ENCODE measurements around the gene KCTD1. TPM values are rescaled to one million over a fixed set of nuclear protein-coding genes. Genes with fewer than 3 reads are reported as not detected.

KCTD1 gene
- total RNA-seq, 2 experiments from 2014 or later: 3.2 to 3.6 TPM

GRCh38 chr18:26550998-26551694, 2.8 kb upstream of the KCTD1 start:
- ChIA-PET CTCF (no interaction called here), POLR2A (no interaction called here)

GRCh38 chr18:26549263-26550094, 1.1 kb upstream of the KCTD1 start:
- CTCF ChIA-PET: no interaction called here
- POLR2A ChIA-PET: interaction anchor here (0.6 kb wide), 1 partner anchor 115 kb away, joined by 3 read pairs; no protein-coding TSS in a partner anchor

GRCh38 chr18:26547646-26548414, 523 bp downstream of the KCTD1 start:
- POLR2A ChIA-PET: interaction anchor here (0.7 kb wide), 1 partner anchor 88 kb away, joined by 3 read pairs; no protein-coding TSS in a partner anchor

DNA sequence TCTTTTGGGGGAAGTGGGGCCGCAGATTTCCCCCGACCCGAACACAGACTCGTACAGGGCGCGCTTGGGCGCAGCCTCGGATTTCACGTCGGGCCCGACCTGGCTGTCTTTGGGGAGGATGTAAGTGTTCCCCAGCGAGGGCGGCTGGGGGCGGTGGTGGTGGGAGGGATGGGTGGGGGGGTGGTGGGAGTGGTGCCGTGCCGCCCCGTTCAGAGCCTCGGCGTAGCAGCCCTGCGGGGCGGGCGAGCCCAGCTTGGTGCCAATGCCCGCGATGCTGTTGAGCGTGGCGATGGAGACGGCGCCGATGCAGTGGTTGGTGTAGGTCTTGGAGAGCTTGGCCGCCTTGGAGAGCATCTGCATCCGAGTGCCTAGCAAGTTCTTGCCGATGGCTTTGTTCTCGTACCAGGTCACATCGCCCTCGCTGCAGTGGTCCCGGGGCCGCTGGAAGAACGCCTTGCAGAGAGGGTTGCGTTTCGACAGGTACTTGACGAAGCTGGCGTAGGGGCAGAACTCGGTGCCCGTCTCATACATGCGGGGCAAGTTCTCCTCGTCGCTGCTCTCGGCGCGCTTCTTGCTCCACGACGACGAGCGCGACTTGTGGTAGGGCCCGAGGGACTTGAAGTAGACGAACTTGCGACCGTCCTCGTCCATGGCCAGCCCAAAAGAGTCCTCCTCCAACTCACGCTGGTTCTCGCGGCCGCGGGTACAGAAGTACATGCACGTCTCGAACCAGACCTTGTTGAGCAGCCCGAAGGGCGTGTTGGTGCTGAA, 1.3 kb downstream of the KCTD1 start:
- POLR2A ChIA-PET: no interaction called here
- CTCF ChIA-PET: interaction anchor here (1.0 kb wide), 1 partner anchor 75 kb away, joined by 3 read pairs; no protein-coding TSS in a partner anchor

More at GRCh38 chr18:26547646-26548414, 523 bp downstream of the KCTD1 start:
- CTCF ChIA-PET: interaction anchor here (1.0 kb wide), 1 partner anchor 76 kb away, joined by 3 read pairs; no protein-coding TSS in a partner anchor

DNA sequence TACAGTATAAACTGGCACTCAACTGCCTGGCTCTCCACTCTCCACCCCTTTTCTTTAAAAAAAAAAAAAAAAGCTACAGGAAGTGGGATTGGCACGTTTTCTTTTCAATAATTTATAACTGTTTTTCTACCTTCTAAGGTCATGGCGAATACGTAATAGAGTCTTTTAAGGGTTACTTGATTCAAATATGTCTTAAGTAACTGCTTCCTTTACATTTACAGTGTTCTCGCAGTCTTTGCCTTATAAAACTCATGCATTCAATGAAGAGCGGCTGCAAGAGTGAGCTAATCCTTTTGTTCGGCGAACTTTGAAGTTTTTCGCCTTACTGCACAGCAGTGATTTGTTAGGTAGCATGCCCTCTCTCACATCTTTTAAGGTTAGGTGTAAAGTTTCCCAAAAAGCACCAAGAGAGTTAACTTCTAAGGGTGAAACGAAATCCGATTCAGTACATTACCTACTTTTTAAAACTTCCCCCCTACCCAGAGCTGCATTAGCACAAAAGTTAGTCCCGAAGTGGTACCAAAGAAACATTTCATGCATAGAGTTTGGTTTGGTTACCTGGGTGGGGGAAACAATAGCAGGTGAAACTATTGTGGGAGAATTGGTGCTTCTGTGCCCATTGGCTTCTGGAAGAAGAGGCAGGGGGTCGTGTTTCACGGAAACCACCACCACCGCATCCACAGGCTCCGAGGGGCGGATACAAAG, 2.0 kb downstream of the KCTD1 start:
- POLR2A ChIA-PET: no interaction called here
- CTCF ChIA-PET: no interaction called here

DNA sequence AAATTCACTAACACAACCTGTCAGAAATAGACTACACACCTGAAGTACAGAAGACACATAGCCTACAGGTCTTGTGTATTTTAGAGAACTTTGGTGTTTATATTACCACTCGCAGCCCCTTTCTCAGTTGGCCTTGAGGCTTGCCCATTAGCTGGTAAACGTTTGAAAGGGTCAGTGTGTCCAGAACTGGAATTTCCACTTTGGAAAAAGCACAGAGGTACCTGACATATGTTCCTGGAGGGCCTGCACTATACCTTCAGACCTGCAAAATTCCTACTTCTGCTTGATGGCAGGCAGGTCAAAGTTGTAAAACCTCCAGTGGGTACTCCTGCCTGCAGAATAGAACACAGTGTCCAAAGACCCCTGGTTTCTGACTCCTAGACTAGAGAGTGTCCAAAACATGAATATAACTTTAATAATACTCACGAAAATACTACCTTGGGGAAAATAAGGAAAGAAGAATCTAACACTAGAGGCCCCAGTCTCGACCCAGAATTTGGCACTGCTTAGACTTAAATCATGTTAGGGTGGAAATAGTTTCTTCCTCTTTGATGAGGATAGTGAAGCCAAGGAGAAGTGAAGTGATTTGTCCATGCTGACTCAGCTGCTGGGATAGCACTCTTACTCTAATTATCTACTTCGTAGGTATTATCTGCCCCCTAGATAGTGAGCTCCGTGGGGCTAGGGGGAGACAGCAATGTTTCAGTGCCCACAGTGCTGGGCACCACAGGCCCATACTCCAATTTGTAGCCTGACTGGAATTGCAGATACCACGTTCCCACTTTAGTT, 2.8 kb downstream of the KCTD1 start:
- ChIA-PET CTCF (no interaction called here), POLR2A (no interaction called here)

- CTCF ChIA-PET: no interaction called here
- POLR2A ChIA-PET: no interaction called here
These were observed 3.9 kb downstream of the KCTD1 start for GRCh38 chr18:26544451-26544850.

GRCh38 chr18:26543373-26543772, 5.0 kb downstream of the KCTD1 start:
- ChIA-PET POLR2A (no interaction called here), CTCF (no interaction called here)

GRCh38 chr18:26540043-26540628, 8.2 kb downstream of the KCTD1 start:
- ChIA-PET POLR2A (interaction anchor here (0.6 kb wide), 1 partner anchor 104 kb away, joined by 3 read pairs; no protein-coding TSS in a partner anchor), CTCF (no interaction called here)

GRCh38 chr18:26538524-26538923, 9.8 kb downstream of the KCTD1 start:
- ChIA-PET POLR2A (no interaction called here), CTCF (no interaction called here)

DNA sequence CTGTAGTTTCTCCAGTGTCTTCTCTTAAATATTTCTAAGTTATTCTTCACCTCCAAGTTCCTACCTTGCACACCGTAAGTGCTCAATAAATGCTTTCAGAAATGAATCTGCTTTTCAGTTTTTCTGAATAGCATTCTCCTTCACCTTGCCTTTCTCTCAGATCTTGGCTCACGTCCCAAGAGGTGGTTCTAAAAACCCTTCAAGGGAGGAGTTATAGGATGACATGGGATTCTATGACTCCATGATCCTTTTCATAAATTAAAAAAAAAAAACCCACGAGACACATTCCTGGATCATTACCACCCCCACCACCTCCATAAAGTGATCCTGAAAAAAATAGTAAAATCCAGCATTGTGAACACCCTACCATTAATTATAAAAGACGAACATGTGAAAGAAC, 11.7 kb downstream of the KCTD1 start:
- ChIA-PET CTCF (no interaction called here), POLR2A (no interaction called here)

GRCh38 chr18:26536032-26536431, 12.3 kb downstream of the KCTD1 start:
- CTCF ChIA-PET: no interaction called here

GRCh38 chr18:26535630-26536029, 12.7 kb downstream of the KCTD1 start:
- CTCF ChIA-PET: no interaction called here
- POLR2A ChIA-PET: no interaction called here

More at GRCh38 chr18:26536032-26536431, 12.3 kb downstream of the KCTD1 start:
- POLR2A ChIA-PET: no interaction called here

DNA sequence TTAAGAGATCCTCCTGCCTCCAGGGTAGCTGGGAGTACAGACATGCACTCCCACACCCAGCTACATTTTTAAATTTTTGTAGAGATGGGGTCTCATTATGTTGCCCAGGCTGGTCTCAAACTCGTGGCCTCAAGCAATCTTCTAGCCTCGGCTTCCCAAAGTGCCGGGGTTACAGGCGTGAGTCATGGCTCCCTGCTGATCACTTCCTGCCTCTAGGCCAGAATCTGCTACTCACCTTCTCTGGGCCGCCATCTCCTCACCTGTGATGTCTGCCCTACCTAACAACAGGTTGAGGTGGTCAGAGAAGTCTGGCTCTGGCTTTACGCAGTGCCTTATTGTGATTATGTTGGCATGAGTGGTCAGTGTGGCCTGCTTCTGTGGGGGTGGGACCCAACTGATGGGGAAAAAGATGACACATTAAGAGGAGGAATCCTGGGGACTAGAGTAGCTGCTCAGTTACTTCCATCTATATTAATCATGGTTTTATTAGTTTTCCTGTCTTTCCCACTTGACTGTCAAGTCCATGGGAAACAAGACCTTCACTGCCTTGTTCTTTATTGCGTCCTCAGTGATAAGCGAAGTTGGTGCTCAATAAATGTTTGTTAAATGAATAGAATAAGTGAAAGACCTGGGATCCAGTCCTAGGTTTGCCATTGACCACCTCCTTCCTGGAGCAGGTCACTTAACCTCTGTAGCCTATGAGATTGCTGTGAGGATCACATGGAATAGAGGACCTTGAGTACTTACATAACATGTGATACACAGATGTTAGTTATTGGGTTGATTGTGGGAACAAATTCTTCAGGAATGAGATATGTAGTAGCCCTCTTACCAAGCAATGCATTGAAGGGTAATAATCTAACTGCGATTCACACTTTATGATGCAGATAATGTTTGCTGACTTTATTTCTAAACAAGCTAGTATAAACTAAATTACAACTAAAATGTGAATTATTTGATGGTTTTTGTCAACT, 15.7 kb downstream of the KCTD1 start:
- CTCF ChIA-PET: no interaction called here
- POLR2A ChIA-PET: no interaction called here

GRCh38 chr18:26531605-26532298, 16.6 kb downstream of the KCTD1 start:
- CTCF ChIA-PET: no interaction called here
- POLR2A ChIA-PET: no interaction called here

GRCh38 chr18:26526966-26527234, 21.5 kb downstream of the KCTD1 start:
- ChIA-PET CTCF (no interaction called here), POLR2A (no interaction called here)

Measured in activated CD8-positive, alpha-beta memory T cell treated with anti-CD3 and anti-CD28 coated beads for 36 hours (primary cell).